Measurements from ENCODE around the gene PPP1R12C. TPM values are rescaled to one million over a fixed set of nuclear protein-coding genes. Genes with fewer than 3 reads are reported as not detected.

PPP1R12C gene
- total RNA-seq, 1 experiment from 2014 or later, result 79.9 TPM

GRCh38 chr19:55047951-55048350 is 69.5 kb downstream of the PPP1R12C start:
- Histone ChIP-seq H3K23ac (ENCODE audit: insufficient read length, low read depth, low read length) (no peak overlapping the region), H3K79me2 (ENCODE audit: insufficient read depth, low read length) (no peaks in the 10 kb centered on the region), H3K23me2 (ENCODE audit: insufficient read length, low read depth, low read length, poor library complexity, severe bottlenecking) (no peaks in the 10 kb centered on the region), H3K4ac (ENCODE audit: low read depth, low read length) (no peak overlapping the region), H4K20me1 (ENCODE audit: control insufficient read depth, insufficient read depth, insufficient read length) (no peaks in the 10 kb centered on the region), H4K91ac (ENCODE audit: insufficient read length, low read depth, low read length) (no peak overlapping the region), H2BK5ac (ENCODE audit: insufficient read length, low read length) (no peak overlapping the region), H3K79me1 (ENCODE audit: insufficient read depth, low read depth, low read length, poor library complexity, severe bottlenecking) (no peaks in the 10 kb centered on the region), H3K4me2 (ENCODE audit: insufficient read depth, insufficient read length, low read length) (no peak overlapping the region), H3K27ac (ENCODE audit: insufficient read length, low read depth, low read length) (no peak overlapping the region), H3T11ph (ENCODE audit: low read length) (no peak overlapping the region), H2BK12ac (ENCODE audit: insufficient read length, low read depth, low read length) (no peak overlapping the region), H2BK120ac (ENCODE audit: low read depth, low read length, poor library complexity, severe bottlenecking) (no peak overlapping the region), H2AFZ (ENCODE audit: low read length) (no peak overlapping the region), H3K9me3 (ENCODE audit: control insufficient read depth, low read depth, low read length) (no peaks in the 10 kb centered on the region), H2BK20ac (ENCODE audit: low read depth, low read length, poor library complexity, severe bottlenecking) (no peak overlapping the region), H3K4me1 (ENCODE audit: insufficient read depth, low read length) (no peaks in the 10 kb centered on the region), H3K18ac (ENCODE audit: insufficient read length, low read depth, low read length) (no peak overlapping the region), H4K8ac (replicated peaks; ENCODE audit: insufficient read length, low read depth, low read length) (no peak overlapping the region), H3K27me3 (ENCODE audit: insufficient read depth, low read length) (no peaks in the 10 kb centered on the region), H3K56ac (ENCODE audit: insufficient read length, low read depth, low read length) (no peak overlapping the region), H2AK5ac (ENCODE audit: insufficient read length, low read length) (no peak overlapping the region), H3K9ac (ENCODE audit: extremely low read depth, insufficient read length, low read length) (no peak overlapping the region), H3K14ac (ENCODE audit: insufficient read depth, low read length) (no peak overlapping the region), H2BK15ac (ENCODE audit: low read depth, low read length) (no peak overlapping the region), H4K5ac (ENCODE audit: insufficient read length, low read depth, low read length) (no peak overlapping the region)
- Mint-ChIP-seq H3K27me3 (ENCODE audit: low read depth) (no peaks in the 10 kb centered on the region), H3K36me3 (ENCODE audit: insufficient read depth in 1 of 3, low read depth in 3 of 3) (peaks cover 34 to 80% (median 49%) of the 10 kb centered on the region in 3 experiments), H3K27ac (no peak overlapping the region), H3K4me3 (no peak overlapping the region), H3K9me3 (no peaks in the 10 kb centered on the region), H3K4me1 (no peaks in the 10 kb centered on the region)
- no peak for DNase-seq
- WGBS (ENCODE audit: extremely low coverage, insufficient read length, low lambda C conversion rate), result no CpG with 5 or more reads among the region's 12 CpGs
- TF ChIP-seq CTCF (conservative IDR thresholded peaks at IDR 0.05), result no peak

All from H9 (cell line).